Endodermal cell (in vitro differentiated cells): ENCODE data around the gene ERMAP. TPM values are rescaled to one million over a fixed set of nuclear protein-coding genes. Genes with fewer than 3 reads are reported as not detected.
"Not testable (repeated sequence)": the region's sequence is repeated elsewhere in the genome, so short reads cannot be mapped to it uniquely, and the experiment has no call there.

Source experiments
- DNase-seq: peaks from one replicate; pipeline ENCODE4 v3.0.0-alpha.2; 2017
- H3K27ac ChIP-seq: 2 replicates; pipeline ENCODE4 v1.5.1; 2013; ENCODE audit warnings: mild to moderate bottlenecking, low read depth, low read length, moderate library complexity
- H3K27me3 ChIP-seq: 2 replicates; pipeline ENCODE4 v1.6.1; 2013; ENCODE audit warnings: mild to moderate bottlenecking, low read length, moderate library complexity; ENCODE audit not compliant: insufficient read depth, control insufficient read depth, poor library complexity, severe bottlenecking
- H3K36me3 ChIP-seq: 2 replicates; pipeline ENCODE4 v1.7.0; 2013; ENCODE audit warnings: mild to moderate bottlenecking, low read length, moderate library complexity; ENCODE audit not compliant: control insufficient read depth, insufficient read depth
- H3K4me1 ChIP-seq: one replicate; pipeline ENCODE4 v1.7.0; 2013; ENCODE audit warnings: low read length; ENCODE audit not compliant: control insufficient read depth, insufficient read depth
- H3K4me3 ChIP-seq: 2 replicates; pipeline ENCODE4 v1.5.1; 2013; ENCODE audit warnings: mild to moderate bottlenecking, low read length, moderate library complexity
- H3K9ac ChIP-seq: 2 replicates; pipeline ENCODE4 v1.6.1; 2013; ENCODE audit warnings: mild to moderate bottlenecking, low read length, moderate library complexity; ENCODE audit not compliant: poor library complexity, severe bottlenecking; ENCODE audit errors: extremely low read depth
- H3K9me3 ChIP-seq: 2 replicates; pipeline ENCODE4 v1.6.1; 2013; ENCODE audit warnings: mild to moderate bottlenecking, low read length, moderate library complexity; ENCODE audit not compliant: control insufficient read depth
- H3K27ac Mint-ChIP-seq: 2 replicates; pipeline ENCODE4 v1.8.0; 2020; ENCODE audit warnings: mixed read lengths
- H3K27me3 Mint-ChIP-seq: 2 replicates; pipeline ENCODE4 v1.8.0; 2021; ENCODE audit warnings: mild to moderate bottlenecking, mixed read lengths; ENCODE audit not compliant: insufficient read depth
- H3K36me3 Mint-ChIP-seq: 2 replicates; pipeline ENCODE4 v1.8.0; 2020; ENCODE audit warnings: low read depth, mixed read lengths
- H3K4me1 Mint-ChIP-seq: 2 replicates; pipeline ENCODE4 v1.8.0; 2020; ENCODE audit warnings: mixed read lengths
- H3K4me3 Mint-ChIP-seq: 2 replicates; pipeline ENCODE4 v1.8.0; 2020; ENCODE audit warnings: mild to moderate bottlenecking, moderate library complexity, mixed read lengths
- H3K9me3 Mint-ChIP-seq: 2 replicates; pipeline ENCODE4 v1.8.0; 2020; ENCODE audit warnings: mild to moderate bottlenecking, mixed read lengths
- WGBS, 2 experiments: methylation state at CpG; one replicate each; pipeline versions ENCODE4 v1.1.5 to v1.1.7; 2013; ENCODE audit warnings: missing lambda C conversion rate in 2 of 2, mixed read lengths in 1 of 2; ENCODE audit not compliant: insufficient coverage in 1 of 2, insufficient read length in 1 of 2; 5-methylcytosine and 5-hydroxymethylcytosine counted together
- total RNA-seq, 2 donors: library from RNA; stranded (reverse); fragmentation: NEBNext Ultra II Directional in 1 of 2; extraction: Animal tissue kit (Norgen Biotek cat#: 25700) in 1 of 2; gene quantifications; 2 replicates in 1 of 2; 3 replicates in 1 of 2; pipeline ENCODE4 v1.2.1, GENCODE V29; 2021
- TF ChIP-seq, protein P1 (sequence below): fragments of 200-600 bp; sonication (generic); conservative IDR thresholded peaks from 2 replicates; pipeline ENCODE4 v1.5.0; 2021; ENCODE audit warnings: antibody characterized with exemption, mild to moderate bottlenecking

The ERMAP gene
- total RNA-seq, 2 donors from 2014 or later = 5.1 to 5.7 TPM

GRCh38 chr1:42869751-42870150 is 52.8 kb downstream of the ERMAP start:
- H3K27me3 Mint-ChIP-seq = not testable (repeated sequence)
- 96 to 100% methylated on average over 2 of the region's 2 CpGs for WGBS, 2 experiments

DNA sequence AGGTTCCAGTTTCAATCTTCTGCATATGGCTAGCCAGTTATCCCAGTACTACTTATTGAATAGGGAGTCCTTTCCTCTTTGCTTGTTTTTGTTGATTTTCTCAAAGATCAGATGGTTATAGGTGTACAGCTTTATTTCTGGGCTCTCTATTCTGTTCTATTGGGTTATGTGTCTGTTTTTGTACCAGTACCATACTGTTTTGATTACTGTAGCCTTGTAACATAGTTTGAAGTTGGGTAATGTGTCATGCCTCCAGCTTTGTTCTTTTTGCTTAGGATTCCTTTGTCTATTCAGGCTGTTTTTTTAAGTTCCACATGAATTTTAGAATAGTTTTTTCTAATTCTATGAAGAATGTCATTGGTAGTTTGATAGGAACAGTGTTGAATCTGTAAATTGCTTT is 56.2 kb downstream of the ERMAP start:
- H3K27ac ChIP-seq, H3K27me3 ChIP-seq, H3K4me3 Mint-ChIP-seq, H3K4me3 ChIP-seq, H3K27ac Mint-ChIP-seq, H3K4me1 ChIP-seq, H3K36me3 ChIP-seq, H3K9ac ChIP-seq, H3K36me3 Mint-ChIP-seq, DNase-seq, H3K27me3 Mint-ChIP-seq: not testable (repeated sequence)
- H3K4me1 Mint-ChIP-seq = peaks cover 25% of the 10 kb centered on the region
- H3K9me3 ChIP-seq = peaks cover 13% of the 10 kb centered on the region
- peaks cover 13% of the 10 kb centered on the region for H3K9me3 Mint-ChIP-seq

More at GRCh38 chr1:42869751-42870150, 52.8 kb downstream of the ERMAP start:
- not testable (repeated sequence) for H3K27ac Mint-ChIP-seq, H3K4me3 Mint-ChIP-seq, H3K36me3 ChIP-seq, H3K4me1 ChIP-seq, H3K27me3 ChIP-seq, H3K4me3 ChIP-seq, H3K27ac ChIP-seq, H3K4me1 Mint-ChIP-seq, H3K36me3 Mint-ChIP-seq, H3K9ac ChIP-seq, DNase-seq
- H3K9me3 Mint-ChIP-seq = peaks cover 13% of the 10 kb centered on the region
- peaks cover 13% of the 10 kb centered on the region for H3K9me3 ChIP-seq

- no peak overlapping the region for H3K27ac Mint-ChIP-seq
- Histone ChIP-seq H3K4me1 (no peaks in the 10 kb centered on the region), H3K27me3 (no peaks in the 10 kb centered on the region), H3K9ac (no peak overlapping the region), H3K4me3 (no peak overlapping the region), H3K36me3 (no peaks in the 10 kb centered on the region), H3K27ac (no peak overlapping the region), H3K9me3 (peaks cover 13% of the 10 kb centered on the region)
- H3K4me1 Mint-ChIP-seq = peaks cover 25% of the 10 kb centered on the region
- TF ChIP-seq, protein P1, sequence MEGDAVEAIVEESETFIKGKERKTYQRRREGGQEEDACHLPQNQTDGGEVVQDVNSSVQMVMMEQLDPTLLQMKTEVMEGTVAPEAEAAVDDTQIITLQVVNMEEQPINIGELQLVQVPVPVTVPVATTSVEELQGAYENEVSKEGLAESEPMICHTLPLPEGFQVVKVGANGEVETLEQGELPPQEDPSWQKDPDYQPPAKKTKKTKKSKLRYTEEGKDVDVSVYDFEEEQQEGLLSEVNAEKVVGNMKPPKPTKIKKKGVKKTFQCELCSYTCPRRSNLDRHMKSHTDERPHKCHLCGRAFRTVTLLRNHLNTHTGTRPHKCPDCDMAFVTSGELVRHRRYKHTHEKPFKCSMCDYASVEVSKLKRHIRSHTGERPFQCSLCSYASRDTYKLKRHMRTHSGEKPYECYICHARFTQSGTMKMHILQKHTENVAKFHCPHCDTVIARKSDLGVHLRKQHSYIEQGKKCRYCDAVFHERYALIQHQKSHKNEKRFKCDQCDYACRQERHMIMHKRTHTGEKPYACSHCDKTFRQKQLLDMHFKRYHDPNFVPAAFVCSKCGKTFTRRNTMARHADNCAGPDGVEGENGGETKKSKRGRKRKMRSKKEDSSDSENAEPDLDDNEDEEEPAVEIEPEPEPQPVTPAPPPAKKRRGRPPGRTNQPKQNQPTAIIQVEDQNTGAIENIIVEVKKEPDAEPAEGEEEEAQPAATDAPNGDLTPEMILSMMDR = no peak
- H3K9me3 Mint-ChIP-seq = peaks cover 13% of the 10 kb centered on the region
- H3K4me3 Mint-ChIP-seq = no peak overlapping the region
- no peaks in the 10 kb centered on the region for H3K36me3 Mint-ChIP-seq
- no peak for DNase-seq
- no peaks in the 10 kb centered on the region for H3K27me3 Mint-ChIP-seq
- 76% methylated on average over 1 of the region's 1 CpG; no CpG with 5 or more reads in 1 of the 2 experiments for WGBS, 2 experiments
These were observed 56.7 kb downstream of the ERMAP start for GRCh38 chr1:42873670-42874069.

DNA sequence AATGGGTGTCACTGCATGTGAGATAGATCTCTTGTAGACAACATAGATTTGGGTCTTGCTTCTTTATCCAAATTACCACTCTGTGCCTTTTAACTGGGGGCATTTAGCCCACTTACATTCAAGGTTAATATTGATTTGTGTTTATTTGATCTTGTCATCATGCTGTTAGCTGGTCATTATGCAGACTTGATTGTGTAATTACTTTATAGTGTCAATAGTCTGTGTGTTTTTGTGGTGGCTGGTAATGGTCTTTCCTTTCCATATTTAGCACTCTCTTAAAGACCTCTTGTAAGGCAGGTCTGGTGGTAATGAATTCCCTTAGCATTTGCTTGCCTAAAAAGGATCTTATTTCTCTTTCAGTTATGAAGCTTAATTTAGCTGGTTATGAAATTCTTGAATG is 59.1 kb downstream of the ERMAP start:
- TF ChIP-seq, protein P1 = no peak
- H3K36me3 Mint-ChIP-seq = no peaks in the 10 kb centered on the region
- no peak overlapping the region for H3K27ac ChIP-seq

More for the DNA sequence above, 59.1 kb downstream of the ERMAP start:
- no peak overlapping the region for H3K27ac Mint-ChIP-seq
- Histone ChIP-seq H3K9me3 (peaks cover 28% of the 10 kb centered on the region), H3K4me1 (no peaks in the 10 kb centered on the region), H3K4me3 (no peak overlapping the region), H3K27me3 (no peaks in the 10 kb centered on the region), H3K36me3 (no peaks in the 10 kb centered on the region), H3K9ac (no peak overlapping the region)
- no peak for DNase-seq
- H3K27me3 Mint-ChIP-seq = no peaks in the 10 kb centered on the region
- H3K9me3 Mint-ChIP-seq = peaks cover 20% of the 10 kb centered on the region
- H3K4me3 Mint-ChIP-seq = no peak overlapping the region
- H3K4me1 Mint-ChIP-seq = peaks cover 25% of the 10 kb centered on the region
